Cardiac muscle cell (in vitro differentiated cells and primary cell): ENCODE measurements around the gene NDUFV3. TPM values are rescaled to one million over a fixed set of nuclear protein-coding genes. Genes with fewer than 3 reads are reported as not detected.
"Not testable (repeated sequence)": the region's sequence is repeated elsewhere in the genome, so short reads cannot be mapped to it uniquely, and the experiment has no call there.

ENCODE experiments used
- DNase-seq, 2 donors: peaks; one replicate each; pipeline versions ENCODE4 v3.0.0 to v3.0.0-alpha.2; 2010 to 2017; ENCODE audit warnings: low read depth in 1 of 2, low spot score in 1 of 2
- H3K27ac ChIP-seq: fragments of 200-600 bp; sonication (generic); 2 replicates; pipeline ENCODE4 v1.5.1; 2016
- H3K27me3 ChIP-seq: fragments of 200-600 bp; sonication (generic); 2 replicates; pipeline ENCODE4 v1.6.0; 2016; ENCODE audit warnings: control low read depth
- H3K36me3 ChIP-seq: fragments of 200-600 bp; sonication (generic); 2 replicates; pipeline ENCODE4 v1.5.1; 2016; ENCODE audit warnings: control low read depth
- H3K4me1 ChIP-seq: fragments of 200-600 bp; sonication (generic); 2 replicates; pipeline ENCODE4 v1.8.1; 2017; ENCODE audit warnings: low read depth, mild to moderate bottlenecking, mixed run types
- H3K4me3 ChIP-seq: fragments of 200-600 bp; sonication (generic); 2 replicates; pipeline ENCODE4 v1.5.1; 2016; ENCODE audit warnings: mild to moderate bottlenecking
- H3K9me3 ChIP-seq: fragments of 200-600 bp; sonication (generic); 2 replicates; pipeline ENCODE4 v1.5.1; 2017; ENCODE audit warnings: low read depth, mild to moderate bottlenecking, control low read depth
- polyA plus RNA-seq: library from polyadenylated mRNA; unstranded; fragments of >200 nt; fragmentation: Nextera tagmentation; extraction: Ambion mirVana; gene quantifications from 2 replicates; pipeline ENCODE4 v1.2.1, GENCODE V29; 2016
- total RNA-seq: library from RNA; depleted of rRNA; stranded (reverse); fragments of >200 nt; gene quantifications from 2 replicates; pipeline ENCODE4 v1.2.3, GENCODE V29; 2016
- TF ChIP-seq, protein P1 (sequence below): IDR thresholded peaks from 2 replicates; pipeline ENCODE4 v1.5.1; 2012; ENCODE audit warnings: low read depth, mild to moderate bottlenecking, low read length

Gene NDUFV3
- total and polyA plus RNA-seq, 2 experiments from 2014 or later = 28.9 to 55.1 TPM

DNA sequence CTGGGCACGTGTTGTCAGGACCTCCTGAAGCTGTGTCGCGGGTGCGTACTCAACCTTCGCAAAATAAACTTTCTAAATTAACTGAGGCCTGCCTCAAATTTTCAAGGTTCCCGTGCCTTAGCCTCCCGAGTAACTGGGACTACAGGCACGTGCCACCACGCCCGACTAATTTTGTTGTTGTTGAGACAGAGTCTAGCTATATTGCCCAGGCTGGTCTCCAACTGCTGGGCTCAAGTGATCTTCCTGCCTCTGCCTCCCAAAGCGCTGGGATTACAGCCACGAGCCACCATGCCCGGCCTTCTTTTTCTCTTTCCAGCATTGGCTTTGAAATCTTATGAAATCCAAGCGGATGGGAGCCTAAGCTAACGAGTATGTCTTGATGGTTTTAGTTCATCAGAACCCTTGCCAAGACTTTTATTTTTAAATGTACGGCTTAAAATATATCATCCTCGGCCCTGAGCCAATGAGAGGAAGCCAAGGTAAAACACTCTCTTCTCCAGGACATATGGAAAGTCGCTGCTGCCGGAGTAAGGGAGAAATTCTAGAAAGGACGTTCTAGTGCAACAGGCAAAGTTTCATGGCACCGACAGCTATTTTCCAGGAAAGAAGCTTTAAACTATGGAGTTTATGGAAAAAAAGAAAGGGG lies 45.0 kb downstream of the NDUFV3 start:
- no peak overlapping the region for H3K4me3 ChIP-seq
- no peaks in the 10 kb centered on the region for H3K9me3 ChIP-seq

DNA sequence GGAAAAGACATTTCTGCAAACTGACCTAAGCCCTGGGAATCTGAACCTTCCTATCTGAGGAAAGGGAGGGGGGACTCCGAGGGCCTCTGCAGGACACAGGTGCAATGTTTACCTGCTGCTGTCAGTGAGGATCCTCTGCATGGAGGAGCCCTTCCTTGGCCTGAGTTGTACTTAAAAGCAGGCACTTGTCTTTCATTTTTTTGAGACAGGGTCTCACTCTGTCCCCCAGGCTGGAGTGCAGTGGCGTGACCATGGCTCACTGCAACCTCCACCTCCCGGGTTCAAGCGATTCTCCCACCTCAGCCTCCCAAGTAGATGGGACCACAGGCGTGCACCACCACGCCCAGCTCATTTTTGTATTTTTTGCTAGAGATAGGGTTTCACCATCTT lies 45.5 kb downstream of the NDUFV3 start:
- H3K36me3 ChIP-seq, H3K4me3 ChIP-seq, H3K9me3 ChIP-seq, DNase-seq, H3K27me3 ChIP-seq: not testable (repeated sequence)
- Histone ChIP-seq H3K4me1 (peaks cover 21% of the 10 kb centered on the region), H3K27ac (peak overlapping the region; percentile 95)

More for the DNA sequence above, 45.0 kb downstream of the NDUFV3 start:
- no peaks in the 10 kb centered on the region for H3K27me3 ChIP-seq
- DNase-seq = peak in 1 of 2 donors; percentile 31
- TF ChIP-seq, protein P1, sequence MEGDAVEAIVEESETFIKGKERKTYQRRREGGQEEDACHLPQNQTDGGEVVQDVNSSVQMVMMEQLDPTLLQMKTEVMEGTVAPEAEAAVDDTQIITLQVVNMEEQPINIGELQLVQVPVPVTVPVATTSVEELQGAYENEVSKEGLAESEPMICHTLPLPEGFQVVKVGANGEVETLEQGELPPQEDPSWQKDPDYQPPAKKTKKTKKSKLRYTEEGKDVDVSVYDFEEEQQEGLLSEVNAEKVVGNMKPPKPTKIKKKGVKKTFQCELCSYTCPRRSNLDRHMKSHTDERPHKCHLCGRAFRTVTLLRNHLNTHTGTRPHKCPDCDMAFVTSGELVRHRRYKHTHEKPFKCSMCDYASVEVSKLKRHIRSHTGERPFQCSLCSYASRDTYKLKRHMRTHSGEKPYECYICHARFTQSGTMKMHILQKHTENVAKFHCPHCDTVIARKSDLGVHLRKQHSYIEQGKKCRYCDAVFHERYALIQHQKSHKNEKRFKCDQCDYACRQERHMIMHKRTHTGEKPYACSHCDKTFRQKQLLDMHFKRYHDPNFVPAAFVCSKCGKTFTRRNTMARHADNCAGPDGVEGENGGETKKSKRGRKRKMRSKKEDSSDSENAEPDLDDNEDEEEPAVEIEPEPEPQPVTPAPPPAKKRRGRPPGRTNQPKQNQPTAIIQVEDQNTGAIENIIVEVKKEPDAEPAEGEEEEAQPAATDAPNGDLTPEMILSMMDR = no peak
- no peaks in the 10 kb centered on the region for H3K36me3 ChIP-seq
- peaks cover 25% of the 10 kb centered on the region for H3K4me1 ChIP-seq
- H3K27ac ChIP-seq = peak overlapping the region; percentile 95

DNA sequence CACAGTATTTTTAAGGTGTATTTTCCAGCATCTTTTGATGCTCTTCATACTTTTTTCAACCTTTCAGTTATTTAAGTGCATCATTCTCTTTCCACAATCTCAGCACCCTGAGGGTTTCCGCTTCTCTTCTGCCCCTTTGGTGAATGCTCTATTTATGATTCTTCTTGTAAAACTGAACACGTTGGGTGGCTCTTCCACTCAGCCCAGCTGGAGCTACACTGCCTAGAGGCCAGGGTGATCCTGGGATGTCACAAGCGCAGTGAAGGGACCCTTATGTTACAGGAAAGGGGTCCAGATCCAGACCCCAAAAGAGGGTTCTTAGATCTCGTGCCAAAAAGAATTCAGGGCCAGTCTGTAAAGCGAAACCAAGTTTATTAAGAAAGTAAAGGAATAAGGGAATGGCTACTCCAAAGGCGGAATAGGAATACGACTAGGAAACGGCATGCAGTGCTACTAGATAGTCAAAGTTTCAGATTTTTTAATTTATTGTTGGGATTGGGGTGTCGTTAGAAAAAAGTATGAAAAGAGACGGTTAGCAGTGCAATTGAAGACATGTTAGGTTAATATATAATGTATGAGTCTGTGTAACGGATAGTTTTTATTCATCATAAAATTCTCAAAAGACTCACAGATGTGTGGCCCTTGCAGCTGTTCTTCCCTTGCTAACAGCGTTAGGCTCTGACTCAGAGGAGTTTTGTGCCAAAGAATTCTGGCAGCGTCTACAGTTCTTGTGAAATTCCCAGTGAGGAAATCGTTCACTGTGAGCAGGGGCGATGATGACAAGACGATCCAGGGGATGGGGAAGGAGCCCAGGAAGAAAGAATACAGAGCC lies 46.7 kb downstream of the NDUFV3 start:
- Histone ChIP-seq H3K4me1 (peaks cover 16% of the 10 kb centered on the region), H3K27me3 (no peaks in the 10 kb centered on the region), H3K36me3 (no peaks in the 10 kb centered on the region), H3K4me3 (no peak overlapping the region), H3K27ac (no peak overlapping the region), H3K9me3 (no peaks in the 10 kb centered on the region)
- TF ChIP-seq, protein P1 = no peak
- DNase-seq = peak in 1 of 2 donors; percentile 98

DNA sequence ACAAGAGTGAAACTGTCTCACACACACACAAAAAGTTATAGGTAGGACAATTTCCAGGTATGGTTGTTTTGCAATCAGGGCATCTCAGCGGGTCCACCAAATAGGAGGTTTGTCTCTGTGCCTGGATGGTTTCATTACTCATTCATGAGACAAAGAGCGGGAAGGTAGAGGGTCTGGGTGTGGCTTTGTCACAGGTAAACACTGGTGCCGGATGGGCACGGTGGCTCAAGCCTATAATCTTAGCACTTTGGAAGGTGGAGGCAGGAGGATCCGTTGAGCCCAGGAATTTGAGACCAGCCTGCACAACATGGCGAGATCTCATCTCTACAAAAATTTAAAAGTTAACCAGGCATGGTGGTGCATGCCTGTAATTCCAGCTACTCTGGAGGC lies 48.6 kb downstream of the NDUFV3 start:
- TF ChIP-seq, protein P1 = no peak
- H3K27ac ChIP-seq = no peak overlapping the region
- no peaks in the 10 kb centered on the region for H3K27me3 ChIP-seq
- H3K9me3 ChIP-seq = no peaks in the 10 kb centered on the region
- H3K4me3 ChIP-seq = no peak overlapping the region
- peaks cover 12% of the 10 kb centered on the region for H3K4me1 ChIP-seq
- no peak for DNase-seq
- H3K36me3 ChIP-seq = no peaks in the 10 kb centered on the region

DNA sequence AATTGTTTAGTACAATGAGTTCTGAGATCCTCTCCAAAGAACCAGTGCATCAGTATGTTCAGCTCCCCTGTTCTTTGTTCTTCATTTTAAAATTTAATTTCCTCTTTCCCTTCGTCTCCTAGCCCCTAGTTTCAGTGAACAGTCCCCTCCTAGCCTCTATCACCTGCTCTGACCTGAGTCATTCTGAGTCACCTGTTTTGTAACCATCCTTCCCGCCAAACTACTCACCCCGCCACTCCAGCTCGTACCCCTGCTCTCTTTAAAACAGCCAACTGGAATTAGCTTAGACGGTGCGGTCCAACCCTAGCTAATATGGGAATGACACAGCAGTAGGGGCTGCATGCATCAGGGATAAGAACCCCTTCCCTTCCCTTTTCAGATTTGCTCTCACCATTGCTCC lies 49.1 kb downstream of the NDUFV3 start:
- no peak for DNase-seq
- Histone ChIP-seq H3K27me3 (no peaks in the 10 kb centered on the region), H3K4me1 (peaks cover 7% of the 10 kb centered on the region), H3K9me3 (no peaks in the 10 kb centered on the region), H3K4me3 (no peak overlapping the region), H3K27ac (no peak overlapping the region), H3K36me3 (no peaks in the 10 kb centered on the region)
- TF ChIP-seq, protein P1 = no peak

DNA sequence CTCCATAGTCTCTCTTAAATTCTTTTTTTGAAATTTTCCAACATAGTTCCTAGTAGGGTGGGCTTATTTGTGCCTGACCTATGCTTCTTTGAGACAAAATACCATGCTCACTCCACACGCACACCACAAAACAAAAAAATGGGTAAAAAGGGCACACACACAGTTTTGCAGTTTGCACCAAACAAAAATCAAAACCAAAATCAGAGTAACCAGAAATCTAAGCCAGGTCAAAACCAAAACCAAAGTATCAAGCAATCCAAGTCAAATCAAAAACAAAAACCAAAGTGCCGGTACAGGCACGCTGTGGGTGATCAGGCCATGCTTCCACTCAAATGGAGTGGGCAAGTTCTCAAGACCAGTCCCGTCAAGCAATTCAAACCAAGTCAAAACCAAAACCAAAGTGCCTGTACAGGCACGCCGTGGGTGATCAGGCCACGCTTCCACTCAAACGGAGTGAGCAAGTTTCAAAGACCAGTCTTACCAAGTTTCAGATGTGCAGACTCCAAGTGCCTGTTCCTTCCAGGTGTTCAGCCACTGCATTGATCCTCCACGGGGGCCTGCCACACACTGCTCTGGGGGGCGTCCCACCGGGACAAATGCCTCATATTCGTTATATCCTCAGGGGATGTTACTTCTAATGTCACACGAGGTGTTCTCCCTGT lies 56.1 kb downstream of the NDUFV3 start:
- H3K27me3 ChIP-seq, H3K4me1 ChIP-seq, DNase-seq, H3K27ac ChIP-seq, H3K36me3 ChIP-seq, H3K9me3 ChIP-seq, H3K4me3 ChIP-seq: not testable (repeated sequence)

DNA sequence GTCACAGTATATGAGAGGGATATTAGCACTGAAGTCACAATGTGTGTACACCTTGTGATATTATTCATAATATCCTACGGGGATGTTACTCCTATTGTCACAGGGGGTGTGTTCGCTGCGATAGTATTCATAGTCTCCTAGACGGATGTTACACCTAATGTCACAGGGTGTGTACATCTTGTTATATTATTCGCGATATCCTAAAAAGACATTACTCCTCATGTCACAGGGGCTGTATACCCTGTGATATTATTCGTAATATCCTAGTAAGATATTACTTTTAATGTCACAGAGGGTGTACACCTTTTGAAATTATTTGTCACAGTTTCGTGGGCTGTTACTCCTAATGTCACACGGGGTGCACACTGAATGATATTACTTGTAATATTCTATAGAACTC lies 58.1 kb downstream of the NDUFV3 start:
- H3K9me3 ChIP-seq, H3K27ac ChIP-seq, H3K36me3 ChIP-seq, H3K27me3 ChIP-seq, DNase-seq, H3K4me3 ChIP-seq, H3K4me1 ChIP-seq: not testable (repeated sequence)
